HEK293 (cell line): ENCODE data around the gene SAMD13.

Experiments
- CTCF ChIA-PET: fragments of 350-600 bp; formaldehyde crosslinking; extraction: SDS; loops from one replicate; lab custom pipeline; 2021; ENCODE audit warnings: antibody characterized with exemption; lab: Yijun Ruan, JAX
- POLR2A ChIA-PET: fragments of 300-600 bp; formaldehyde crosslinking; extraction: SDS; loops from one replicate; lab custom pipeline; 2020; ENCODE audit warnings: antibody characterized with exemption, inconsistent platforms; lab: Yijun Ruan, JAX
- H3K27ac ChIP-seq: fragments of 200-500 bp; sonication (Bioruptor generic); 2 replicates; pipeline ENCODE4 v1.5.1; 2014; ENCODE audit warnings: low read depth, low read length, control low read depth, inconsistent platforms; ENCODE audit errors: extremely low read depth
- H3K36me3 ChIP-seq, 2 experiments: fragments of 200-500 bp in 1 of 2; sonication (Bioruptor generic) in 1 of 2; 1 replicate in 1 of 2; 2 replicates in 1 of 2; pipeline ENCODE4 v1.5.1; 2014 to 2017; ENCODE audit warnings: inconsistent platforms in 2 of 2, low read length in 2 of 2; ENCODE audit not compliant: control insufficient read depth in 2 of 2, insufficient read depth in 1 of 2
- H3K4me1 ChIP-seq: fragments of 200-500 bp; sonication (Bioruptor generic); 2 replicates; pipeline ENCODE4 v1.5.1; 2014; ENCODE audit warnings: mild to moderate bottlenecking, low read length, inconsistent platforms; ENCODE audit not compliant: control insufficient read depth, insufficient read depth
- H3K4me3 ChIP-seq: 2 replicates; pipeline ENCODE4 v1.5.1; 2011; ENCODE audit warnings: low read depth, mild to moderate bottlenecking, control low read depth, low read length, moderate library complexity
- H3K9me3 ChIP-seq: fragments of 200-500 bp; sonication (Bioruptor generic); 2 replicates; pipeline ENCODE4 v1.5.1; 2014; ENCODE audit warnings: low read depth, low read length, inconsistent platforms; ENCODE audit not compliant: control insufficient read depth, insufficient read depth
- BCL11B ChIP-seq: fragments of 450-650 bp; formaldehyde crosslinking; IDR thresholded peaks from 2 replicates; pipeline ENCODE4 v1.5.1; 2016; ENCODE audit warnings: low read depth, missing biosample characterization, missing genetic modification characterization
- KLF10 ChIP-seq: fragments of 450-650 bp; IDR thresholded peaks from 2 replicates; pipeline ENCODE4 v1.5.1; 2018; ENCODE audit warnings: missing biosample characterization, mild to moderate bottlenecking, missing genetic modification characterization
- KLF16 ChIP-seq: fragments of 450-650 bp; formaldehyde crosslinking; IDR thresholded peaks from 2 replicates; pipeline ENCODE4 v1.5.1; 2017; ENCODE audit warnings: missing biosample characterization, missing genetic modification characterization
- SALL2 ChIP-seq: fragments of 450-650 bp; formaldehyde crosslinking; IDR thresholded peaks from 2 replicates; pipeline ENCODE4 v1.5.0; 2017; ENCODE audit warnings: missing biosample characterization, mild to moderate bottlenecking, missing genetic modification characterization, borderline replicate concordance
- WT1 ChIP-seq: fragments of 450-650 bp; formaldehyde crosslinking; IDR thresholded peaks from 2 replicates; pipeline ENCODE4 v1.5.1; 2016; ENCODE audit warnings: missing biosample characterization, missing genetic modification characterization
- ZBTB17 ChIP-seq: fragments of 450-650 bp; formaldehyde crosslinking; IDR thresholded peaks from 2 replicates; pipeline ENCODE4 v1.5.1; 2016; ENCODE audit warnings: missing biosample characterization, missing genetic modification characterization
- ZBTB44 ChIP-seq: fragments of 450-650 bp; IDR thresholded peaks from 2 replicates; pipeline ENCODE4 v1.5.1; 2018; ENCODE audit warnings: missing biosample characterization, mild to moderate bottlenecking, missing genetic modification characterization
- ZNF10 ChIP-seq: fragments of 450-650 bp; formaldehyde crosslinking; IDR thresholded peaks from 2 replicates; pipeline ENCODE4 v1.5.1; 2017; ENCODE audit warnings: missing biosample characterization, missing genetic modification characterization
- ZNF133 ChIP-seq: fragments of 450-650 bp; formaldehyde crosslinking; IDR thresholded peaks from 2 replicates; pipeline ENCODE4 v1.5.1; 2016; ENCODE audit warnings: missing biosample characterization, missing genetic modification characterization
- ZNF140 ChIP-seq: fragments of 450-650 bp; formaldehyde crosslinking; IDR thresholded peaks from 2 replicates; pipeline ENCODE4 v1.5.1; 2016; ENCODE audit warnings: missing biosample characterization, missing genetic modification characterization
- ZNF2 ChIP-seq: fragments of 450-650 bp; formaldehyde crosslinking; IDR thresholded peaks from 2 replicates; pipeline ENCODE4 v1.5.1; 2016; ENCODE audit warnings: missing biosample characterization, missing genetic modification characterization
- ZNF24 ChIP-seq: fragments of 450-650 bp; formaldehyde crosslinking; IDR thresholded peaks from 2 replicates; pipeline ENCODE4 v1.5.1; 2016; ENCODE audit warnings: missing biosample characterization, missing genetic modification characterization
- ZNF394 ChIP-seq: fragments of 450-650 bp; formaldehyde crosslinking; IDR thresholded peaks from 2 replicates; pipeline ENCODE4 v1.5.1; 2016; ENCODE audit warnings: missing biosample characterization, missing genetic modification characterization, mild to moderate bottlenecking, moderate library complexity, borderline replicate concordance
- ZNF398 ChIP-seq: fragments of 450-650 bp; formaldehyde crosslinking; IDR thresholded peaks from 2 replicates; pipeline ENCODE4 v1.5.1; 2017; ENCODE audit warnings: missing biosample characterization, missing genetic modification characterization
- ZNF48 ChIP-seq: fragments of 450-650 bp; formaldehyde crosslinking; IDR thresholded peaks from 2 replicates; pipeline ENCODE4 v1.5.1; 2016; ENCODE audit warnings: missing biosample characterization, missing genetic modification characterization
- ZNF518A ChIP-seq: fragments of 450-650 bp; formaldehyde crosslinking; conservative IDR thresholded peaks from 2 replicates; pipeline ENCODE4 v1.5.1; 2016; ENCODE audit warnings: low read depth, missing biosample characterization, missing genetic modification characterization
- ZNF658 ChIP-seq: fragments of 450-650 bp; formaldehyde crosslinking; IDR thresholded peaks from 2 replicates; pipeline ENCODE4; 2016; ENCODE audit warnings: missing biosample characterization, missing genetic modification characterization
- ZNF707 ChIP-seq: fragments of 450-650 bp; formaldehyde crosslinking; IDR thresholded peaks from 2 replicates; pipeline ENCODE4 v1.5.1; 2016; ENCODE audit warnings: missing biosample characterization, missing genetic modification characterization
- ZNF768 ChIP-seq: fragments of 450-650 bp; formaldehyde crosslinking; IDR thresholded peaks from 2 replicates; pipeline ENCODE4 v1.5.1; 2018; ENCODE audit warnings: missing biosample characterization, mild to moderate bottlenecking, missing genetic modification characterization
- ZNF776 ChIP-seq: fragments of 450-650 bp; formaldehyde crosslinking; IDR thresholded peaks from 2 replicates; pipeline ENCODE4 v1.5.0; 2017; ENCODE audit warnings: missing biosample characterization, missing genetic modification characterization, borderline replicate concordance
- ZNF777 ChIP-seq: fragments of 450-650 bp; formaldehyde crosslinking; IDR thresholded peaks from 2 replicates; pipeline ENCODE4 v1.5.1; 2017; ENCODE audit warnings: missing biosample characterization, missing genetic modification characterization, borderline replicate concordance
- ZNF837 ChIP-seq: fragments of 450-650 bp; formaldehyde crosslinking; IDR thresholded peaks from 2 replicates; pipeline ENCODE4 v1.5.1; 2016; ENCODE audit warnings: missing biosample characterization, missing genetic modification characterization
- TF ChIP-seq, protein P1 (sequence below): fragments of 450-650 bp; formaldehyde crosslinking; IDR thresholded peaks from 2 replicates; pipeline ENCODE4 v1.5.1; 2016; ENCODE audit warnings: missing biosample characterization, missing genetic modification characterization
- TF ChIP-seq, protein P2 (sequence below): fragments of 450-650 bp; formaldehyde crosslinking; IDR thresholded peaks from 2 replicates; pipeline ENCODE4 v1.5.1; 2017; ENCODE audit warnings: missing biosample characterization, mild to moderate bottlenecking, missing genetic modification characterization, moderate library complexity

The SAMD13 gene

DNA sequence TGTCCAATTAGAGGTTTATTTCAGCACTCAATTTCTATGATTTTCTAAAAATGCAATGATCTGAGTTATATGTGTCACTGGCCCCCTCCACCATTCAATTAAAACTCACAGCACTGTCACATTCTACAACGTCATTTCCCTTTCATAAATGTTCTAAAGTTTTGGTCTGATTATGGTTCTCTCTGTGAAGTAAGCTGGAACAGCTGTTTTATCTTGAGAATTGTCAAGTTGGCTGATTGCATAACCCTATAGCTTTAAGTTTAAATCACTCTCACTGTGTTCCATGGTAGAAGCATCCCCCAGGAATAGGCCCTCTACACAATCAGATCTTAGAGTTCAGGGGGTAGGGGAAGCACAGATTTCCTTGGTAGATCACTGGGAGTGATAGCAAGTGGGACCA lies 55.4 kb downstream of the SAMD13 start (continued):
- TF ChIP-seq ZNF518A = no peak
- TF ChIP-seq ZNF133 (tag by site-specific recombination) = no peak
- TF ChIP-seq ZNF24 (tag by site-specific recombination) = no peak
- TF ChIP-seq ZNF777 (tag by site-specific recombination) = no peak
- TF ChIP-seq ZNF776 (tag by site-specific recombination) = no peak
- TF ChIP-seq ZNF48 (tag by site-specific recombination) = no peak
- TF ChIP-seq, all 188 proteins: peak for 0

- H3K27ac ChIP-seq = no peak overlapping the region
Measured at GRCh38 chr1:84358695-84359094, 57.2 kb downstream of the SAMD13 start.

GRCh38 chr1:84360316-84360715 lies 58.8 kb downstream of the SAMD13 start:
- Histone ChIP-seq H3K9me3 (no peaks in the 10 kb centered on the region), H3K4me3 (no peak overlapping the region), H3K36me3 (no peaks in the 10 kb centered on the region), H3K27ac (no peak overlapping the region), H3K4me1 (no peaks in the 10 kb centered on the region)
- ChIA-PET POLR2A (no interaction called here), CTCF (no interaction called here)
- TF ChIP-seq ZNF2 (tag by site-specific recombination) = no peak
- TF ChIP-seq ZNF394 = no peak
- TF ChIP-seq ZNF658 (tag by site-specific recombination) = no peak
- TF ChIP-seq KLF16 (tag by site-specific recombination) = no peak
- TF ChIP-seq ZNF10 = no peak
- TF ChIP-seq, protein P1, sequence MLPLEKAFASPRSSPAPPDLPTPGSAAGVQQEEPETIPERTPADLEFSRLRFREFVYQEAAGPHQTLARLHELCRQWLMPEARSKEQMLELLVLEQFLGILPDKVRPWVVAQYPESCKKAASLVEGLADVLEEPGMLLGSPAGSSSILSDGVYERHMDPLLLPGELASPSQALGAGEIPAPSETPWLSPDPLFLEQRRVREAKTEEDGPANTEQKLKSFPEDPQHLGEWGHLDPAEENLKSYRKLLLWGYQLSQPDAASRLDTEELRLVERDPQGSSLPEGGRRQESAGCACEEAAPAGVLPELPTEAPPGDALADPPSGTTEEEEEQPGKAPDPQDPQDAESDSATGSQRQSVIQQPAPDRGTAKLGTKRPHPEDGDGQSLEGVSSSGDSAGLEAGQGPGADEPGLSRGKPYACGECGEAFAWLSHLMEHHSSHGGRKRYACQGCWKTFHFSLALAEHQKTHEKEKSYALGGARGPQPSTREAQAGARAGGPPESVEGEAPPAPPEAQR (tag by site-specific recombination) = no peak
- TF ChIP-seq ZBTB44 (tag by site-specific recombination) = no peak

More at GRCh38 chr1:84358695-84359094, 57.2 kb downstream of the SAMD13 start:
- Histone ChIP-seq H3K36me3 (no peaks in the 10 kb centered on the region), H3K9me3 (no peaks in the 10 kb centered on the region), H3K4me1 (no peaks in the 10 kb centered on the region), H3K4me3 (no peak overlapping the region)
- POLR2A ChIA-PET = no interaction called here
- no peak for TF ChIP-seq ZNF140 (tag by site-specific recombination)
- TF ChIP-seq, protein P2, sequence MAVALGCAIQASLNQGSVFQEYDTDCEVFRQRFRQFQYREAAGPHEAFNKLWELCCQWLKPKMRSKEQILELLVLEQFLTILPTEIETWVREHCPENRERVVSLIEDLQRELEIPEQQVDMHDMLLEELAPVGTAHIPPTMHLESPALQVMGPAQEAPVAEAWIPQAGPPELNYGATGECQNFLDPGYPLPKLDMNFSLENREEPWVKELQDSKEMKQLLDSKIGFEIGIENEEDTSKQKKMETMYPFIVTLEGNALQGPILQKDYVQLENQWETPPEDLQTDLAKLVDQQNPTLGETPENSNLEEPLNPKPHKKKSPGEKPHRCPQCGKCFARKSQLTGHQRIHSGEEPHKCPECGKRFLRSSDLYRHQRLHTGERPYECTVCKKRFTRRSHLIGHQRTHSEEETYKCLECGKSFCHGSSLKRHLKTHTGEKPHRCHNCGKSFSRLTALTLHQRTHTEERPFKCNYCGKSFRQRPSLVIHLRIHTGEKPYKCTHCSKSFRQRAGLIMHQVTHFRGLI = no peak
- TF ChIP-seq WT1 (tag by site-specific recombination) = no peak
- no peak for TF ChIP-seq ZNF398 (tag by site-specific recombination)
- TF ChIP-seq KLF10 (tag by site-specific recombination) = no peak
- no peak for TF ChIP-seq ZBTB17 (tag by site-specific recombination)
- TF ChIP-seq ZNF24 (tag by site-specific recombination) = no peak
- TF ChIP-seq BCL11B (tag by site-specific recombination) = no peak
- no peak for TF ChIP-seq SALL2
- no peak for TF ChIP-seq ZNF768 (tag by site-specific recombination)
- no peak for TF ChIP-seq ZNF707 (tag by site-specific recombination)
- no peak for TF ChIP-seq ZNF837 (tag by site-specific recombination)
- CTCF ChIA-PET = no interaction called here
